ENCODE data around the gene OSR1. TPM values are rescaled to one million over a fixed set of nuclear protein-coding genes. Genes with fewer than 3 reads are reported as not detected.

OSR1 gene
- total and polyA plus RNA-seq, 9 of the 15 experiments (the other 6 are each of a cell fraction or from before 2014, with no cell fraction given) = not detected

DNA sequence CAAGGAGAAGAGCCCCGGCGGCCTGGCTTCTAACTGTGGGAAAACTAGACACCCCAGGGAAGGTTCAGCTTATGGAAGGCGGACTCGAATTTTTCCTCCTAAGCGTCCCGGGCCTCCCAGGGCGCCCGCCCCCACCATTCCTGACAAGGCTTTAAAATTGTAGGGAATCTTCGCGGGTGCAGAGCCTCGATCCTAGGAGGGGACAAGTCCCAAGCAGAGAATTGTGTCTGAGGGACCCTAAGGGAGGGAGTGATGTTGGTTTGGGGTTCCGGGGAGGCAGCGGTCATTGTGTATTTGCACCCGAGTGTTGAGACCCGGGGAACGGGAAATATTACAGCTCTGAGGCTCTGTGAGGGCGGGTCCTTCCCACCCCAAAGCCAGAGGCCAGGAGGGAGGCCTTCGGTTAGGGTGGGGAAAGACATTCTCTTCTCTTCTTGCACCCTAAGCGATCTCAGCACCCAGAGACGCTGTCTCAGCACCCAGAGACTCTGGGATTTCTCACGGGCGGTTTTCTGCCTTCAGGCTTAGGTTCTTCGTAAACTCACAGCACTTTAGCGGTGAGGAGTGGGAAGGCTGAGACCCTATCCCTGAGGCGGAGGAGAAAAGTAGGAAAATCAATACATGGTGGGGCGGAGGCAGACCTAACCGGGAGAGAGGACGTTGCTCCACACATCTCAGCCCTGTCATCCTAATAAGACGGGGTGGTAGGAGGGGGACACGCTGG lies 7.6 kb downstream of the OSR1 start:
- no TSS peak for BruUV-seq (replicated peaks)
- intact Hi-C loops (cut with micrococcal nuclease) (no loop called here), in situ Hi-C loops (cut with MboI) (loop anchor here (10.0 to 25.0 kb wide), 2 partner anchors 514 to 914 kb away; no protein-coding TSS in a partner anchor)
- 6% methylated on average over 22 of the region's 30 CpGs for WGBS (ENCODE audit: insufficient coverage, low coverage, missing lambda C conversion rate)
- no peak for DNase-seq (ENCODE audit: extremely low read depth in 1 of 4, low spot score in 3 of 4)
- peaks cover 11% of the 10 kb centered on the region; the same call in 2 of the 3 replicates for H3K79me2 ChIP-seq (ENCODE audit: control insufficient read depth, insufficient read depth, low read length)
- H3K27me3 ChIP-seq (ENCODE audit: control insufficient read depth in 2 of 2, insufficient read depth in 2 of 2, low read length in 2 of 2) = peaks cover 29 to 61% of the 10 kb centered on the region in 2 experiments; a peak in 4 of 5 replicates
- no peaks in the 10 kb centered on the region for H3K36me3 ChIP-seq (ENCODE audit: control insufficient read depth, insufficient read depth, low read length)
- 0 out of 4 replicates have a peak, but pooled peaks of 1 of the 2 experiments have one; percentile 16 for TF ChIP-seq MAZ (CRISPR knock-in tag; conservative IDR thresholded peaks at IDR 0.05 in 1 of 2, IDR thresholded peaks at IDR 0.05 in 1 of 2)
- no peak for TF ChIP-seq TEAD2 (tag; IDR thresholded peaks at IDR 0.05)
- 0 out of 4 replicates have a peak, but pooled peaks of 1 of the 2 experiments have one; percentile 11 for TF ChIP-seq NRF1 (conservative IDR thresholded peaks at IDR 0.05 in 1 of 2, IDR thresholded peaks at IDR 0.05 in 1 of 2)
- H3K4me3 ChIP-seq = peak overlapping the region; percentile 7; the same call in 1 of the 2 replicates
- no peak overlapping the region for H3K27ac ChIP-seq (ENCODE audit: extremely low read depth, low read depth, low read length)
- CTCF ChIA-PET (ENCODE audit: low intra/inter-chr PET ratio) = interaction anchor here (0.5 to 1.0 kb wide), 3 partner anchors 12 to 830 kb away, joined by 3 to 4 read pairs (median 3); no protein-coding TSS in a partner anchor
- peak overlapping the region in 1 of 2 experiments; percentile 76; a peak in 2 of 4 replicates for H3K9ac ChIP-seq (ENCODE audit: insufficient read depth in 1 of 2, low read depth in 2 of 2, low read length in 2 of 2)
- peaks cover 0 to 17% of the 10 kb centered on the region in 2 experiments; a peak in 3 of 5 replicates for H3K4me1 ChIP-seq (replicated peaks in 1 of 2; ENCODE audit: control insufficient read depth in 2 of 2, insufficient read depth in 2 of 2, low read length in 2 of 2)
- no peak overlapping the region for H3K4me2 ChIP-seq (ENCODE audit: insufficient read depth, low read length)
- no peaks in the 10 kb centered on the region for H3K9me3 ChIP-seq (replicated peaks; ENCODE audit: control insufficient read depth, insufficient read depth, low read depth, low read length)
- H2AFZ ChIP-seq (ENCODE audit: low read depth, low read length) = no peak overlapping the region
- 0 out of 2 replicates have a peak, but pooled peaks cover under 1% of the 10 kb centered on the region for H4K20me1 ChIP-seq (replicated peaks; ENCODE audit: control insufficient read depth, insufficient read depth, low read length)
- no peak for ATAC-seq
- no peaks in the 10 kb centered on the region for H3K9me1 ChIP-seq (ENCODE audit: control insufficient read depth, insufficient read depth, low read length)
- FAIRE-seq = no peak
- POLR2A ChIA-PET = no interaction called here
